ENCODE measurements around the gene SETD5. TPM values are rescaled to one million over a fixed set of nuclear protein-coding genes. Genes with fewer than 3 reads are reported as not detected.

Gene SETD5, protein sequence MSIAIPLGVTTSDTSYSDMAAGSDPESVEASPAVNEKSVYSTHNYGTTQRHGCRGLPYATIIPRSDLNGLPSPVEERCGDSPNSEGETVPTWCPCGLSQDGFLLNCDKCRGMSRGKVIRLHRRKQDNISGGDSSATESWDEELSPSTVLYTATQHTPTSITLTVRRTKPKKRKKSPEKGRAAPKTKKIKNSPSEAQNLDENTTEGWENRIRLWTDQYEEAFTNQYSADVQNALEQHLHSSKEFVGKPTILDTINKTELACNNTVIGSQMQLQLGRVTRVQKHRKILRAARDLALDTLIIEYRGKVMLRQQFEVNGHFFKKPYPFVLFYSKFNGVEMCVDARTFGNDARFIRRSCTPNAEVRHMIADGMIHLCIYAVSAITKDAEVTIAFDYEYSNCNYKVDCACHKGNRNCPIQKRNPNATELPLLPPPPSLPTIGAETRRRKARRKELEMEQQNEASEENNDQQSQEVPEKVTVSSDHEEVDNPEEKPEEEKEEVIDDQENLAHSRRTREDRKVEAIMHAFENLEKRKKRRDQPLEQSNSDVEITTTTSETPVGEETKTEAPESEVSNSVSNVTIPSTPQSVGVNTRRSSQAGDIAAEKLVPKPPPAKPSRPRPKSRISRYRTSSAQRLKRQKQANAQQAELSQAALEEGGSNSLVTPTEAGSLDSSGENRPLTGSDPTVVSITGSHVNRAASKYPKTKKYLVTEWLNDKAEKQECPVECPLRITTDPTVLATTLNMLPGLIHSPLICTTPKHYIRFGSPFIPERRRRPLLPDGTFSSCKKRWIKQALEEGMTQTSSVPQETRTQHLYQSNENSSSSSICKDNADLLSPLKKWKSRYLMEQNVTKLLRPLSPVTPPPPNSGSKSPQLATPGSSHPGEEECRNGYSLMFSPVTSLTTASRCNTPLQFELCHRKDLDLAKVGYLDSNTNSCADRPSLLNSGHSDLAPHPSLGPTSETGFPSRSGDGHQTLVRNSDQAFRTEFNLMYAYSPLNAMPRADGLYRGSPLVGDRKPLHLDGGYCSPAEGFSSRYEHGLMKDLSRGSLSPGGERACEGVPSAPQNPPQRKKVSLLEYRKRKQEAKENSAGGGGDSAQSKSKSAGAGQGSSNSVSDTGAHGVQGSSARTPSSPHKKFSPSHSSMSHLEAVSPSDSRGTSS (N-terminal part only)
- 57.8 and 111 TPM in 2 replicates for total RNA-seq

DNA sequence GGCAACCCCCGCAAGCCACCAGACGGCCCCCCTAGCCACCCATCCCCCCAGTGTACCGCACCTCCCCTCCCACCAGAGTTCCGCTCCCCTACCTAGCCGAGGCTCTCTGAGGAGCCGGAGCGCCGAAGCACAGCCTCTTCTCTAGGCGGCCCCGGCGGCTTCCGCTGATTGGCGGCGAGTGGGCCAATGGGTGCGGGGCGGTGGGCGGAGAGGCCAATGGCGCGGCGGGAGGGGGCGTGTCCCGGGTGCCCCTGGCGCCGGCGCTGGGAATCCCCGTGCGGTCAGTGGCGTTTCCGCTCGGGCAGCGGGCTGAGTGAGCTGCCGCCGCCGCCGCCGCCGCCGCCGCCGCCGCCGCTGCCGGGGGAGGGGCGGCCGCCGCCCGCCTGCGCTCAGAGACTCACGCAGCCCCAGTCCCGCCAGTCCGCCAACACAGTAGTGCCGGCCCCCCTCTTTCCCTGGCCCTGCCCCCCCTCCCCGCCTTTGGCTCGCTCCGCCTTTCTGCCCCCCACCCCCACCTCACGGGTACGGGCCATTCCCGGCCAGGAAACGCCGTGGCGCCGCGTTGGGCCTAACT, at the start of gene SETD5:
Gene SETD5, plus strand, starts transcription at position 284 of the 574 bp plus-strand sequence. CDS start 31,324 bp downstream, outside the sequence.

DNA sequence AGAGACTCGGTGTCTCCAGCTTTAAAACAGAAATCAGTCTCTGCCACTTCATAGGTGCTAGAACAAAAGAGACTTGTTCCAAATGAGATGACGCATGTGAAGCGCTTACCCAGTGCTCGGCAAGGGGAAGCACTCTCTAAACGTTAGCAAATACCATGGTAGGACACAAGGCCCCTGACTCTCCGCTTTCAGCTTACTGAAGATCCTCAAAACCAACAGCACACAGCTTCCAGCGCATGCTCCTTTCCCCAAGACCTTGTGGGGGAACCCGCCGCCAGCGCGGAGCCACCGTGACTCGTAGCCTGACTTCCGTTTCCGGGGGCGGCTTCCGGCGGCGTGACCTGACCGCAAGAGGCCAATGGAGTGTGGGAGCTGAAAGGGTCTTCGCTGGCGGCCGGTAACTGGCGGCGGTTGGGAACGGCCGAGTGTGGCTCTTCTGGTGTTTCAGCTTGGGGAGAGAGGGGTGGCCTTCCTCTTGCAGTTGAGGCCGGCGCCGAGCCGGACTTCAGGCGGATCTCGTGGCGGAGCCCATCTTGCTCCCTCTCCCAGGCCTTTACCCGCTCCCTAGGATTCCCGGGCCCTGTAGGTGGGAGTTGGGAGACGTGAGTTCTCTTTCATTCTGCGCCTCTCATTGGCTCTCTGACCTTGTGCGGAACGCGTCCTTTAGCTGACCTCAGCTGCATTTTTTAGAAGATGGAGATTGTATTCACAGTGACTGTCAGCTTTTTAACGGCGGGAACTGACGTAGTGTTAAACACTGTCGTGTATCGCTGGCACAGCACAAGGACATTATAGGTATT, 34.5 kb upstream of the SETD5 start, which contains the start of gene THUMPD3:
Gene THUMPD3, plus strand, starts transcription at position 324 of the 800 bp plus-strand sequence. CDS start 2,015 bp downstream, outside the sequence.

Other genes with a start within 250 kb of the SETD5 start
- gene SRGAP3, start 148.0 kb upstream of the SETD5 start, total RNA-seq, result 11.3 and 20.3 TPM in 2 replicates
- gene THUMPD3, start 34.6 kb upstream of the SETD5 start, total RNA-seq, result 90.1 and 95.7 TPM in 2 replicates
- gene LHFPL4, start 156.2 kb downstream of the SETD5 start, total RNA-seq, result under 0.01 TPM in 1 of 2 replicates, not detected in the other